GM19239 (cell line): ENCODE data around the gene ZBTB4.

Experiments
- DNase-seq: peaks from one replicate; pipeline ENCODE4 v3.0.0; 2011; ENCODE audit warnings: low spot score; ENCODE audit not compliant: insufficient read length
- FAIRE-seq: peaks from 2 replicates; lab custom pipeline; 2011; peaks lifted over from hg19 to GRCh38; lab: Jason Lieb, UNC

ZBTB4 gene

DNA sequence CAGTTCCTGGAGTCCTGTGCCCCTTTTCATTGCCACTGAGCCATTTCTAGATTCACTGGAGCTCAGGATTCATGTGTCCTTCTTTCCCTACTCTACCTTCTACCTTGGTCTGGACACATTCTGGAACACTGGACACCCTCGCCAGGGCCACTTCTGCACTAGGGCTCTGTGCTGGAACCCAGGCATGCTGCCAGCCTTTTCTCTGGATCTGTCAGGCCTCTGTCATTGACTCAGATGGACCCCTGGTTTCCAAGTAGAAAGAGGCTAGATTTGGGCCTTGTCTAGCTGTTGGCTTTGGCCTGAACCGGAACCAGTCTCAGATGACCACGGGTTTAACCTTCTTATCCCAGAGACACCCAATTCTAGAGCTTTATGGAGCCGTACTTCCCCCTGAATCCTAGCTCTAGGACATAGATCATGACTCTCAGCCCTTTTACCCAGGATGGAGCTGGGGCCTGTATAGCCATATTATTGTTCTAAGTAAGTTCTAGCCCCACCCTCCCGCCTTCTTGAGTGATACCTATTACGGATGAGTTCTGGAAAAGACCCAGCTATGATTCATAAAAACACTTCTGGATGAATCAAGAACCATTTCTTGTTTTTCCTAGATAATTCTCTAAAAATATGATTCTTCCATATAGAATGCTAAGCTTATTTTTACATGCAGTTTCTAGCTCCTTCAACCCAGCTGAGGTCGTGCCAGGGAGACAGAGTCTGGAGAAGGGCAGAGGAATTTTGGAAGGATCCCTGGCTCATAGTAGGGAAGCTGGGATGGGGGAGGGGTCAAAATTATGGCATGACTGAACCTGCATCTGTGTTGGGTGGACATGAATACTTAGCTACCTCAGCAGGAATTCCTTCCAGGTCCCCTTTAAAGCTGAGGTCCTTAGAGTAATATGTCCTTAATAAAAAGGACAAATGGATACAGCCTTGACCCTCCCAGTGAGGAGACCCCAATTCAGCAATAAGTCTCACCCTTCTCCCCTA, 35.6 kb downstream of the ZBTB4 start:
- FAIRE-seq = no peak

DNA sequence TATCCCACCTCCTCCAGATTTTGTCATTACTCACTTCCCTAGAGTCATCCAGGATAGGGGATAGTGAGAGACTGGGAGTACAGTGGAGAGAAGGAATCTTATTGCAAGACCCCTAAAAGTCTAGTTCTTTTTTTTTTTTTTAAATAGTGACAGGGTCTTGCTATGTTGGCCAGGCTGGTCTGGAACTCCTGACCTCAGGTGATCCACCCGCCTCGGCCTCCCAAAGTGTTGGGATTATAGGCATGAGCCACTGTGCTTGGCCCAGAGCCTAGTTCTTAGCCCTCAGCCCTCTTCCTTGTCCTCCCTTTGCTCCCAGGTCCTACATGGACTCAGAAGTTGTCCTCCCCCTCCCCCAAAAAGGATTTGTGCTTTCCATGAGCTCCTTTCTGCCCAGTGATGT, 37.3 kb downstream of the ZBTB4 start:
- no peak for DNase-seq
- FAIRE-seq = no peak

More for the DNA sequence above, 35.6 kb downstream of the ZBTB4 start:
- no peak for DNase-seq

DNA sequence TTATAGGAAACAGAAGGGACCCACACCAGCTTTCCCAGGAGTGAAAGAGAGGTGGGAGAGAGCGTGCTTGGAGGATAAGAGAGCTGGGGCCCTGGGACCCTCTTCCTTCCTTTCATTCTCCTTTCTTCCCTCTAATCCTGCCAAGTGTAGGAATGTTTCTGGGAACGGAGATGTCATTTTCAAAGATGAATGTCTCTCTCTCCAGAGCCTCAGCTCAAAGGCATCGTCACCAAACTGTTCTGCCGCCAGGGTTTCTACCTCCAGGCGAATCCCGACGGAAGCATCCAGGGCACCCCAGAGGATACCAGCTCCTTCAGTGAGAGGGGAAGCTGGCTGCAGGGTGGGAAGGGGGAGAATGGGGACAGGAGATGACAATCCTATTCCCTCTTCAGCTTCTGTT, 38.2 kb downstream of the ZBTB4 start:
- no peak for DNase-seq
- no peak for FAIRE-seq

DNA sequence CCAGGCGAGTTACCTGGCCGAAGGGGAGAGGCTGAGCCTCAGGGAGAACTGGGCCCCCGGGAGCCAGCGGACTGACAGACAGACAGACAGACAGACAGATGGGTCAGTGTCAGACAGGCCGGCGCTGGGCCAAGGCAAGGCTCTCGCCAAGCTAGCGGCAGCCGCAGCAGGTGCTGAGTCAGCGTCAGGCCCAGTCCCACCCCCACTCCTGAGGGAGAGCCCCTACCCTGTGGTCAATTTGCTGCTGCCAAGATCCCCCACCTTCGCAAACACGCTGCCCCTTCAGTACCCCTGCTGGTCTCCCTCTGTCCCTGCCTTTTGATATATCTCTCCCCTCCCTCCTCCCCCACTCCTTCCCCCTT, 38.6 kb downstream of the ZBTB4 start:
- DNase-seq = no peak

DNA sequence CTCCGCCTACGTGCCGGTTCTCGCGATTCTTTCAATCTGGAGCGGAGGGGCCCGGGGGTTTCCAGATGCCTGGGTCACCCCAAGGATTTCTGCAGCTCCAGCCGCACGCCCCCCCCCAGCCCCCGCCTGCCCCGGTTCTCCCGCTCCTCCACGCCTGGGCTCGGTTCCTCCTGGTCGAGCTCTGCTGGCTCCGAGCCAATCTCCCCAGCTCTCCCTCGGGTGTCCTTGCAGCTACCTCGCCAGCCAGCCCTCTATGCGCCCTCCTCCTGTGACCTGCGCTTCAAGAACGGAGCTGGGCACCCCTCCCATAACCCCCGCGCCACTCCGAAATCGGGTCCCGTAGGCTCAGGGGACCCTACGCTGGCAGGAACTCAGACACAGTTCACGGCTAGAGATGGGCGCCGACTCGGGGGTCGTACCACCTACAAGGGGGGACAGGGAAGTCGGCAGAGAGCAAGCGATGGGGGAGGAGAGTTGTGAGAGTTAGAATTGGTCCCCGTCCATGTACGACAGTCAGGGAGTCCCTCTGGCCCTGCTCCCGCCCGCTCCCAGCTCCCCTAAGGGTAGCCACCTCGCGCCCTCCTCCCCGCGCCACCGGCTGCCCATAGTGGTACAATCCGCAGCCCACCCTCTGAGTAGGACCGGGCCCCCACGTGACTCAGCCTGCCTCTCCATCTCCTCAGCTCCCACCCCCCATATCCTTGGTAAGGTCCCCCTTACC, 39.2 kb downstream of the ZBTB4 start:
- FAIRE-seq (peak; percentile 87), DNase-seq (no peak)

More for the DNA sequence above, 38.6 kb downstream of the ZBTB4 start:
- FAIRE-seq = no peak

DNA sequence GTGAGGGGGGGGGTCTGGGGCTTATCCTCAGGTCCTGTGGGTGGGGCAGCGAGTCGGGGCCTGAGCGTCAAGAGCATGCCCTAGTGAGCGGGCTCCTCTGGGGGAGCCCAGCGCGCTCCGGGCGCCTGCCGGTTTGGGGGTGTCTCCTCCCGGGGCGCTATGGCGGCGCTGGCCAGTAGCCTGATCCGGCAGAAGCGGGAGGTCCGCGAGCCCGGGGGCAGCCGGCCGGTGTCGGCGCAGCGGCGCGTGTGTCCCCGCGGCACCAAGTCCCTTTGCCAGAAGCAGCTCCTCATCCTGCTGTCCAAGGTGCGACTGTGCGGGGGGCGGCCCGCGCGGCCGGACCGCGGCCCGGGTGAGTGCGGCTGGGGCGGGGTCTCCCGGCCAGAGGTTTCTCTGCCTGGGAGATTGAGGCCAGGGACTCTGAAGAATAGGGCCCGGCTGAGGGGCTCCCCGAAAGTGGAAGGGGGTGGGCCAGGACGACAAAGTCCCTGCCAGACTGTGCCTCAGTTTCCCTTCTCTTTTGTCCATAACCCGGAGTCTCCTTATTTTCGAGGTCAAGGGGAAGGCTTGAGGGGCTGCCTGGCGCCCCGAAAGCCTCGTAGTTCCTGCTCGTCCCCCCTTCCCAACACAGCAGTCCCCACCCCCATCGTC, 39.8 kb downstream of the ZBTB4 start, which contains the start of gene FGF11:
FGF11 (plus strand) TSS at position 51 of the 651 bp plus-strand sequence; CDS start at position 160, 109 bp downstream.
- DNase-seq (no peak), FAIRE-seq (no peak)

DNA sequence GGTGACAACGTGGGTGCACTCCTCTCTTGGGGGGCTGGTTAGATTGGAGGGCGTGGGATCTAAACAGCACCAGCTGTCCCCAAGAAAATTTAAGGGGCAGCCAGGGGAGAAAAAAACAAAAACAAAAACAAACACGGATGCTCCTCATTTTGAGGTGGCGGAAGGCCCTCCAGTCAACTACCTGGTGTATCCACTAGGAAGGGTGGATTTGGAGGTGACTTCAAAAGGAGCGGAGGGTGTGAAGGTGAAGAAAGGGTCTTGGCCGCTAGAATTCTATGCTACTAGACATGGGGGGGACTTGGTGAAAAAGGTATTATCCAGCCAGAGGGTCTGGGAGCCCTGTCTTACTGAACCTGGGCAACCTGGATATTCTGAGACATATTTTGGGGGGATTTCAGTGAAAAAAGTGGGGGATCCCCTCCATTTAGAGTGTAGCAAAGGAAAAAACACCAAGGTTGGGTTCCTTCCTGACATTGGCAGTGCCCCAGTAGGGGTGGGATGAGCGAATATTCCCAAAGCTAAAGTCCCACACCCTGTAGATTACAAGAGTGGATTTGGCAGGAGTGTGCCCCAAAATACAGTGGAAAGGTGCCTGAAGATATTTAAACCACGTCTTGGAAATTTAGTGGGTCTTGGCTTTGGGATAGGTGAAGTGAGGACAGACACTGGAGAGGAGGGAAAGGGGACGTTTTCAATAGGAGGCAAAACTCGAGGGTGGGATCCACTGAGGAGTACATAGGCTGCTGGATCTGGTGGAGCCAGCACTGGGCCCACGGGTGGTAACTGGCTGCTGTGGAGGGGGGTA, 40.6 kb downstream of the ZBTB4 start:
- FAIRE-seq (no peak), DNase-seq (no peak)

DNA sequence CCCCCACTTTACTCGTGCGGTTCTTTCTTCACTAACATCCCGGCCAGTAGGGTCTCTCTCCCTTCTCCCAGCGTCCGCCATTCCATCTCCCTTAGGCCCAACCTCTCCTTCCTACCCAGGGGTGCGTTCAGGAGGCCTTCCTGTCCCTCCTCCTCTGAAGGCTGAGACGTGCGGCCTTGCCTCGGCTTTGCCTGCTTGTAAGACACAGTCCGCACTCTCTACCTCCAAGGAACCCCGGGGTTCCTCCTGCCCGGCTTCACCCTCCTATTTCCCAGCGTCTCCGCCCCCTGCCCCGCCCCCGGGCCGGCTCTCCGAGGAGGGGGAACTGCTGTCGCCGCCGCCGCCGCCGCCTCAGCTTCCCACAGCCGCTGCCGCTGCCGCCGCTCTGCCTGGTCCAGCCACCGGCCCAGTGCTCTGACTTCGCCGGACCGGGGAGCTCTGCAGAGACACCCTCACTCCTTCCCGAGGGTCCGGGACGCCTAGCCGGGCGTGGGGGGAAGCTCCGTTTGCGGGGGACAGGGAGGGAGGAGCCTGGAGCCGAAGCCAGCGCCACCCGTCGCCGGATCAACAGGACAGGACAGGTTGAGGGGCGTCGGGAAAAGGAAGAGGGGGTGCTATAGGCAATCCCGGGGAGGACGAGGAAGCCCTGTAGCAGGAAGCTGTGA, 41.3 kb downstream of the ZBTB4 start:
- FAIRE-seq (no peak), DNase-seq (no peak)

DNA sequence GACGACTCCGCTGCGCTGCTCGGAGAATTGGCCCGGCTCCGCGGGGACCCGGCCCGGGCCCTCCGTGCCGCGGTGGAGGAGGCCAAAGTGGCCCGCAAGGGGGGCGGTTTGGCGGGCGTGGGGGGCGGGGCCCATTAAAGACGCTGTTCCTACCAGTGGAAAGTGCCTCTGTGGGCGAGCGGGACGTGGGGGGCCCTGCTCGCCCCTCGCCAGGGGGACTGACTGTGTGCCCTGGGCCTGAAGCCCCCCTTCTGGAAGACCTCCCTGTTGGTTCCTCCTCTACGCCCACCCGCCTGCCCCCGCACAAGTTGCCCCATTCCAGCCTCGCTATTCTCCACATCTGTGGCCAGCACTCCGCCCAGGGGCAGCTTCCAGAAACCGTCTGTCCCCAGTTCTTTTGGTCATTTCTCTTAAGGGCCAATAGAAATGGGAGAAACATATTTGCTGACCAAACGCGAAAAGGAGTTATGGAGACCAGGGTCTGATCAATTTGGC, 42.0 kb downstream of the ZBTB4 start:
- FAIRE-seq = no peak

DNA sequence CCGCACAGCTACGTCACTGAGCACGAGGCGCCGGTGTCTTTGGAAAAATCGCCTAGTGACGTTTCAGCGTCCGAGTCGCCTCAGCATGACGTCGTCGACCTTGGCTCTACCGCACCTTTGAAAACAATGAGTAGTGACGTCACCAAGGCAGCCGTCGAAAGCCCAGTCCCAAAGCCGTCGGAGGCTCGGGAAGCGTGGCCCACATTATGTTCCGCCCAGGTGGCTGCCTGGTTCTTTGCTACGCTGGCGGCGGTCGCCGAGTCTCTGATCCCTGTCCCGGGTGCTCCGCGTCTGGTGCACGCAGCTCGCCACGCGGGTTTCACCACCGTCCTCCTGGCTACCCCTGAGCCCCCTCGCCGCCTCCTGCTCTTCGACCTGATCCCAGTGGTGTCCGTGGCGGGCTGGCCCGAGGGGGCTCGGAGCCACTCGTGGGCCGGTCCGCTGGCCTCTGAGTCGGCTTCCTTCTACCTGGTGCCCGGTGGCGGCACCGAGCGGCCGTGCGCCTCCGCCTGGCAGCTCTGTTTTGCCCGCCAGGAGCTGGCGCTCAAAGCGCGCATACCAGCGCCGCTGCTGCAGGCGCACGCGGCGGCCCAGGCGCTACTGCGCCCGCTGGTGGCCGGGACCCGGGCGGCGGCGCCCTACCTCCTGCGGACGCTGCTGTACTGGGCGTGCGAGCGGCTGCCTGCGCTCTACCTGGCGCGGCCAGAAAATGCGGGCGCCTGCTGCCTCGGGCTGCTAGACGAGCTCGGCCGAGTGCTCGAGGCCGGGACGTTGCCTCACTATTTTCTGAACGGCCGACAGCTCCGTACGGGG, 42.7 kb downstream of the ZBTB4 start:
- FAIRE-seq (no peak), DNase-seq (no peak)

More for the DNA sequence above, 42.0 kb downstream of the ZBTB4 start:
- DNase-seq = no peak

DNA sequence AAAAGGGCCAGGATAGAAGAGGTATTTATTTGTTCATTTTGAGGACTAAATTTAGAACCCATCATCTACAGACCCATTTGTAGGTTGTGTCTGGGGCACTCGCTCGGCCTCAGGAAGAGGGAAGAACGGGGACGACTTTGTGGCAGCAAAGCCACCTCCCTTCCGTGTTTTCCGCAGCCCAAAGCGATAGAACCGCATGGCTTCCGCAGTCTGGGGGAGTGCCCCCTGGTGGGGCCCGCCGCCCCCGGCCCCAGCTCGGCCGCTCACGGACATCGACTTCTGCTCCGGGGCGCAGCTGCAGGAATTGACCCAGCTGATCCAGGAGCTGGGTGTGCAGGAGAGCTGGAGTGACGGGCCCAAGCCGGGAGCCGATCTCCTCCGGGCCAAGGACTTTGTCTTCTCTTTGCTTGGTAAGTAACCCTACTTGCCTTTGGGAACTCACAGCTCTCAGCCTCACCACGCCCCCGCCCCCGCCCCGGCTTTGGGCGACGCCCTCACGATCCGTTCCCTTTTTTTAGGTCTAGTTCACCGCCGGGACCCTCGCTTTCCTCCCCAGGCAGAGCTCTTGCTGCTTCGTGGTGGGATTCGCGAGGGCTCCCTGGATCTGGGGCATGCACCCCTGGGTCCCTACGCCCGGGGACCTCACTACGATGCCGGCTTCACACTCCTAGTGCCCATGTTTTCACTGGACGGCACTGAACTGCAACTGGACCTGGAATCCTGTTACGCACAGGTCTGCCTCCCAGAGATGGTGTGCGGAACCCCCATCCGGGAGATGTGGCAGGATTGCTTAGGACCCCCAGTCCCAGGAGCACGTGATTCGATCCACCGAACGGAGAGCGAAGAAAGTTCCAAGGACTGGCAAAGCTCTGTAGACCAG, 43.5 kb downstream of the ZBTB4 start:
- no peak for DNase-seq

DNA sequence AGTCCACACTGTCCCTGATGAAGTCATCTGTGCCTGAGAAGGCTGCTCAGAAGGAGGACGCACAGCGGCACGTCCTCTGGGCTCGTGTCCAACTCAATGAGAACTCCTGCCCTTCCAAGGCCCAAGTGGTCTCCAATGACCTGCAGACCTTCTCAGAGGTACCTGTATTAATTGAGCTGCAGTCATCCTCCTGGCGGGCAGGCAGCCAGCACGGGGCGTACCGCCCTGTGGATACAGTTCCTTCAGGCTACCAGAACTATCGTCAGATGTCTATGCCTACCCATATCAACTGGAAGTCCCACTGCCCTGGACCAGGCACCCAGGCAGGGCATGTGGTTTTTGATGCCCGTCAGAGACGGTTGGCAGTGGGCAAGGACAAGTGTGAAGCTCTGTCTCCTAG, 47.1 kb downstream of the ZBTB4 start:
- FAIRE-seq = no peak
- DNase-seq = no peak

More for the DNA sequence above, 43.5 kb downstream of the ZBTB4 start:
- no peak for FAIRE-seq

DNA sequence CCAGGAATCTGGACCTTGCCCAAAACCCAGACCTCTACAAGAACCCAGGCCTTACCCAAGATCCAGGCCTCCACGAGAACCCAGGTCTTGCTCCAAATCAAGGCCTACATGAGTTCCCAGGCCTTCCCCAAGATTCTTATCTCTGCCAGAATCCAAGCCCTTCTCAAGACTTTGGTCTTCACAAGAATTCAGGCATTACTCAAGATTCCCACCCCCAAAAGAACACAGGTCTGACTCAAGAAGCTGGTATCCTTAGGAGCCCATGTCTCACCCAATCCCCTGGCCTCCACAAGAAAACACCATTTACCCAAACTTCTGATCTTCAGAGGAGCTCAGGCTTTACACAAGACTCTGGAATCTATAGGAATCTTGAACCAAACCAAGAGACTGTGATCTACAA, 48.2 kb downstream of the ZBTB4 start:
- DNase-seq = no peak
- no peak for FAIRE-seq

DNA sequence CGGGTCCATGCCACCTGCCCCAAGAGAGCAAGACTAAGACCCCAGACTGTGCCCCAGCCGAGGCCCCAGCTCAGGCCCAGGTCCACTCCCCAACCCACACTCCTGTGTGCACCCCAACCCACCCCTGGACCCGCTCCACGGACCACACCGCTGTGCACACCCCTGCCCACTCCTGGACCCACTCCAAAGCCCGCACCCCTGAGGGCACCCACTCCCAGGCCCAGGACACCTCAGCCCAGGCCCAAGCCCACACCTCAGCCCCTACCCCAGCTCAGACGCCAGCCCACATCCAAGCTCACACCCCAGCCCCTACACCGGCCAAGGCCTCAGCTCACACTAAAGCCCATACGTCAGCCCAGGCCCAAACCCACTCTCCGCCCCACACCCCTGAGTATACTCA, 49.7 kb downstream of the ZBTB4 start:
- no peak for FAIRE-seq
- no peak for DNase-seq

DNA sequence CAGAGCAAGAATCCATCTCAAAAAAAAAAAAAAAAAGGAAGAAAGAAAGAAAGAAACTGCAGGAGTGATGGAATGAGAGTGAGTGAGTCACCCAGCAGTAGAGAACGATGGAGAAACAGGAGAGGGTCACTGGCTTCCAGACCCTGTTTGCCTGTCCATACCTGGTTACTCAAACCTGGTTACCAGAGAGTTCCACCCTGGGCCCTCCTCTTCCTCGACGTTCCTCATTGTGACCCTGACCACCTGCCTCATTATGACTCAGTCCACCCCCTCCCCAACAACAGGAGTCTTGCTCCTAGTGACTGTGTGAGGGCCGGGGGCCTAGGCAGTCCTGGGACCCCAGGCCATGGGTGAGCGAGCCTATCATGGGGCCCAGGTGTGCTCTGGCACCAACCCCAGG, 50.9 kb downstream of the ZBTB4 start, which contains the start of gene SPEM3:
SPEM3 (plus strand) TSS at position 301 of the 400 bp plus-strand sequence; CDS start at position 347, 46 bp downstream.
- FAIRE-seq = no peak
- DNase-seq = no peak

DNA sequence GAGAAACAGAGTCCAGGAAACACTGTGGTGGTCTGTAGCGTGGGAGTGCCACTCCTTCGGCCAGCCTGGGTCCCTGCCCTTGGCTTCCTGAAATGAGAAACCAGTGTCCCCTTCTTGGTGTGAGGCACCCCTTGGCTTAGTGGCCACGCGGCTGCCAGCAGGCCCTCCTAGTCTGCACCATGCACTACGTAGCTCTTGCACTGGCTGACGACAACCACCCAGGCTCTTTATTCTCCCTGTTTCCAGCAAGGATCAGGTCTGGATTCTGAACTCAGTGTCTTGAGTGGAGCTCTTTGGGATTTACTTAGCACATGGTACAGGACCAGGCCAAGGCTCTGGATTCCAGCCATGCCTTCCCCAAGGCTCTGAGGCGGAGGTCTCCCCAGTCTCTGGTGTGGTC, 51.9 kb downstream of the ZBTB4 start:
- DNase-seq = no peak
- FAIRE-seq = no peak

DNA sequence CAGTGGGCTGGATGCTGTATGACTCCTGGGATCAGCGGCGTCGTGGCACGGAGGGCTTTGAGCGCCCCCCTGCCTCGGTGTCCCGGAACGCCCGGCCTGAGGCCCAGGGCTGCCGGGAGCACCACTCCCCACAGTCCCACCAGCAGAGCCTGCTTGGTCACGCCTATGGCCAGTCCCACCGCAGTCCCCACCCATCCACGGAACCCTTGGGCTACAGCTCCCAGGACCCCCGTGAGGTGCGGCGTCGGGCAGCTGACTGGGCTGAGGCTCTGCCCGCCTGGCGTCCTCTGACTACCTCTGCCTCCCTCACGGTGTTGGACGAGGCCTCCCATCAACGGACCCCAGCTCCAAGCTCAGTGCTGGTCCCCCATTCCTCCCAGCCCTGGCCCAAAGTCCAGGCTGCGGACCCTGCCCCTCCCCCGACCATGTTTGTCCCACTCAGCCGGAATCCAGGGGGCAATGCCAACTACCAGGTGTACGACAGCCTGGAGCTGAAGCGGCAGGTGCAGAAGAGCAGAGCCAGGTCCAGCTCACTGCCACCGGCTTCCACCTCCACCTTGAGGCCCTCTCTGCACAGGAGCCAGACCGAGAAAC, 52.4 kb downstream of the ZBTB4 start:
- FAIRE-seq (no peak), DNase-seq (no peak)
